ENCODE data around the gene BMP15.

BMP15 gene

DNA sequence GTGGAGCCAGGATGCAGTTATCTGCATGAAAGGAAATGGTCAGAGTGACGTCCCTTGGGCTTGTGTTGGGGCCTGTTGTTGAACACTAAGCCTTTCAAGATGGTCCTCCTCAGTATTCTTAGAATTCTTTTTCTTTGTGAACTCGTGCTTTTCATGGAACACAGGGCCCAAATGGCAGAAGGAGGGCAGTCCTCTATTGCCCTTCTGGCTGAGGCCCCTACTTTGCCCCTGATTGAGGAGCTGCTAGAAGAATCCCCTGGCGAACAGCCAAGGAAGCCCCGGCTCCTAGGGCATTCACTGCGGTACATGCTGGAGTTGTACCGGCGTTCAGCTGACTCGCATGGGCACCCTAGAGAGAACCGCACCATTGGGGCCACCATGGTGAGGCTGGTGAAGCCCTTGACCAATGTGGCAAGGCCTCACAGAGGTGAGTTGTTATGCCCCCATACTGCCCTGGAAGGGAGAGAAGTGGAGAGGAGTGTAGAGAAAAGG lies at the start of gene BMP15:
Gene BMP15 (plus strand): TSS at position 51 of the 492 bp plus-strand sequence. CDS start 49 bp downstream, at position 100.
- DNase-seq, result no peak

DNA sequence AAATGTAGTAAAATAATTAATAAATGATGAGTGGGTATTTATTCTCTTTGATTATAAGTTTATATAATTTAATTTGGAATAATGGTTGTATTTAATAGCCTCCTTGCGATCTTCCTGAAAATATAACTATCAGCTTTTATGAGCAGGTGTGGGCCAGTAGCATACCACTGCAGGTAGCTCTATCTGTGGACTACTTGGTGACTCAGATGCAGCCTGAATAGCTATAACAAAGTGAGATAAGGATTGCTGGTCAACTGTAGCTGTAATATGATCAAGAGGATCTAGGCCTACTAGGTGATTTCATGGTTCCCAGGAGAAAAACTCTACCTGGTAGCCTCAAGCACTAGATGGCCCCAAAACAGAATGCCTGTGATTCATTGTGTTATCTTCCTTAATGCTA lies 47.1 kb upstream of the BMP15 start:
- DNase-seq, result no peak

DNA sequence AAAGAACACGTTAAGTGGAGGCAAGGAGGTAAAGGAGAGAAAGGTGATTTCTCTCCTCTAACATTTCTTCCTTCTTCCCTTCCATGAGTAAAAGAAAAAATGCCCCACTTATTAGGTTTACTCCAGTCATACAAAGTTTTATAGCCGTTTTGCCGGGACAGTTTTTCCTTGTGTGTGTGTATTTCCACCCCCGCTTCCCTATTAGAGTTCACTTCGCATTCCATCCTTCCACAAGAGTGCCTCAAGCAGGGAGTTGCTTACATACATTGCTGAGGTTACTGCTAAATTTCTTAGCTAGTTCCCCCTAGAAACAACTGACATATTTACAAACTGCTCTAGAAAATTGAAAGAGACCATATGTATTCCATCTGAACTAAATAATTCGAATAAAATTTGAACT lies 45.2 kb upstream of the BMP15 start:
- no peak for DNase-seq

DNA sequence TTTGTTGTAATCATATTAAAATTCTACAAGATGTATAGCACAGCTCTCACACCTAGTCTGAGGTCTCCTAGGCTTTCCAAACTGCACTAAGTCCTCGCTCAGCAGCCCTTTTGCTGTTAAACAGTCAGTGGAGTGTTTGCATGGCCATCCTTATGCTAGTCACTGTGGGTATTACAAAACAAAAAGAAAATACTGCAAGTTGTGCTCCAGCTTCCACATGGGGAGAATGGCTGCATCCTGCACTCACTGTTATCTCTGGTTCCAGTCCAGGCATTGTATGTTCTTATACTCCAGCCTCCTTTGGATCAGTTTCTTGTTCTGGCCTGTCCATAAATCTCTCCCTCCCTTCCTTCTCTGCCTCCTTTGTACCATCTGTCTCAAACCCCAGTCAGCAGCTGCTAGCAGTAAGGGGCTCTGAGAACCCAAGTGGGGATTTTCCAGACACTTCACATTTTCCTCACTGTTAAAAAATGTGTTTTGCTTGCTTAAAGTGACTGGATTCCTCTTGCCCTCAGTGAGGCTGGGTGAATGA lies 38.5 kb upstream of the BMP15 start:
- DNase-seq, result no peak

DNA sequence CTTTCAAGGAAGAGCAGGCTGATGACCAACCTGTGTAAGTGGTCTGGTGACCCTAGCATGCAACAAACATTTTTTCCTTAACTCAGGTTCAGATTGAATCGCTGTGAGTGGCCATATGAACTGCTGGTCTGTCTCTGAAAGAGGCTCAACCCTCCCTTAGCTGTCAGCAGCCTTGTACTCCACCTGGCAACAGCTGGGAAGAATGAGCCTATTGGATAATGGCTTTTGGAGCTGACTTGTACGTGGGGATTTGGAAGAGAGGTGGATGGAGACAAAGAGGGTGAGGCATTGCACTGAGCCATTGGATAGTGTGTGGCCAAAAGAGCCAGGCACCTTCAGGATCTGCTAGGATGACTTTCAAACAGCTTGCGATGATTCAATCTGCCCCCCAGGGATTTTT lies 35.7 kb upstream of the BMP15 start:
- no peak for DNase-seq

DNA sequence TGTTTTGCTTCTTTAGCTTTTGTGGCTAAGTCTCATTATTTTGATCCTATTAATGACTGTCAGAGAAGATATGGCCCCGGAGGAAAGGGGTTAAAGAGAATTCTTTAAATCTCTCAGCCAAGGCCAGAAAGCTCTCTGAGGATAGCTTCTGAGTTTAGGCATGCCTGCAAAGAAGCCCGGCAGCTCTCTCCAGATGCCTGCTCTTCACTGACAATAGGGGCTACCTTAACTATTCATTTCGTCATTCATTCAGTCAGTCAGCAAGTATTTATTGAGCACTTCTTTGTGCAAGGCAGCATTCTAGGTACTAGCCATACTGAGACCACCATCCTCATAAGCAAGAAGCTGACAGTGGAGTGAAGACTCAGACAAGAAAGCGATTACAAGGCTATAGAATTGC lies 34.0 kb upstream of the BMP15 start:
- DNase-seq, result no peak

DNA sequence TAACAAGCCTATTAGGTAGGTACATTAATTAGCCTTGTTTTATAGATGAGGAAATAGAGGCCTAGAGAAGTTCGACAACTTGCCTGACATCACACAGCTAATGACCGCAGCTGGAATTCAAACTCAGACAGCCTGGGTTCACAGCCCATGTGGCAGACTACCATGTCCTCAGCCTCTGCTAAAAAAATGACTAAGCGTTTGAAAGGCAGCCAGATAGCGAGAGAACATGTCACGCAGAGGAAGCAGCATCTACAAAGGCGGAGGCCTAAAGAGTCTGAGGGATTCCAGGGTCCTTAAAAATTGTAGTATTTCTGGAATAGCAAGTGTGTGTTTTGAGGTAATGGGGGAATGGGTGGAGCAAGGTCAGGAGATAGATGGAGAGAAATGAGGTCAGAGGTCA lies 33.2 kb upstream of the BMP15 start:
- no peak for DNase-seq

DNA sequence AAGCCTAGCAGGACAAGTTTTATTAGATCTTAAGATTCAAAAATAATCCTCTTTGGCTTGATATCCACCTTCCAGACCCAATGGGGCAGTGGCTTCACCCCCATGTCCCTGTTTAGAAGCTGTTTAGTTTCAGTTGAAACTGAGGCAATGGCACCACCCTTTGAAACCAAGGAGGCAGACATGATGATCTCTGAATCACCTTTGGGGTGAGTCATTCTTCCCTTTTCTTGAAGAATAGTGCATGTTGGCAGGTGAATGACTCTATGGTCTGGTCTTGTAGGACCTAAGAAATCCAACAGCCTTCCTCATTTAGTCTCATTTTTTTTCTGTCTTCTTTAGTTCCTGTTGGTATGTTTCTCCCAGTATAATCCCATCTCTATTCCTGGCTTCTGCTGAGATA lies 29.5 kb upstream of the BMP15 start:
- DNase-seq, result no peak

DNA sequence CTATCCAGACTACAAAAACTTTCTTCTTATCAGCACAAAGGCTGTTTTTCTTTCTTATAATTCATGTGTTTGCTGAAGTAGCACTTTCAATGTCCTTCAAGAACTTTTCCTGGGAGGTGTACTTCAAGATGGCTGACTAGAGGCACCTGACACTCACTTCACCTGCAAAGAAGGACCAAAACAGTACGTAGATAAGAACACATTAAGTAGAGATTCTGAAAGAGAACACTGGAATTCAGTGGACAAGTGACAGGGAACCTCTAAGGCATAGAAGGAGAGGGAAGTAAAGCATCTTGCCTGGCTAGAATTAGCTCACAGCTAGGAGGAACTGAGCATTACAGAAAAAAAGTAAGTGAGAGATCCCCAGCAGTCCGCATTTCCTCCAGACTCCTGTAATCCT lies 21.7 kb upstream of the BMP15 start:
- DNase-seq, result no peak

DNA sequence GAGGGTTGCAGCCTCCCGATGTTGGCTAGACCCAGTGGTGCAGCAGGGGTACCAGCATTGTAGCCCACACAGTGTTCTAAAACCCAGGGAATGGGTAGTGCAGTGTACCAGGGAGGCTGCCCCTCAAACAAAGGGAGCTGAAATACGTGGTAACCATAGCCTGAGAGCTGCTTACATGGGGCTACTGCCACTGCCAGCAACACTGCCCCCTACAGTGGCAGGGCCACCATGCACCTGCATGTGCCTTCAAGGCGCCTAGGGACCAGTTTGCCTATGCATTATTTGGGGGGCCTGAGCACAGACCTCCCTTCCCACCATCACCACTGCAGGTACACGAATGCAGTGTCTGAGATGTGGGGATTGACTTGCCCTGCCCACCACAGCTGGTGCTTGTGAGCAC lies 21.0 kb upstream of the BMP15 start:
- DNase-seq, result no peak

DNA sequence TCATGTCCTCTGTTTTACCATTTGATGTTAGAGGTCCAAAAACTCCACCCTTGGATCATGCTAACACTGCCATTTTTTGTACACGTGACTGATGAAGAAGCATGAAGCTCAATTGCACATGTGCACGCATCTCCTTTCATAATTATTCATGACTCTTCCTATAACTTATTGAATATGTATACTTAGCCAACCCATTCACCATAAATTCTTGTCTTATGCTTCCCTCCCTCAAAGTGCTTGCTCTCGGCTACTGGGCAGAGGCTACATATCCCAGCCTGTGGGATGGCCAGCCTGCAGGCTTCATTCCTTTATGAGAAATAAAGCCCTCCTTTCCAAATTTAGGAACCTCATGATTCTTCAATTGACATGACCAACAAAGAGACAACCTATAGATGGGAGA lies 17.5 kb upstream of the BMP15 start:
- no peak for DNase-seq

DNA sequence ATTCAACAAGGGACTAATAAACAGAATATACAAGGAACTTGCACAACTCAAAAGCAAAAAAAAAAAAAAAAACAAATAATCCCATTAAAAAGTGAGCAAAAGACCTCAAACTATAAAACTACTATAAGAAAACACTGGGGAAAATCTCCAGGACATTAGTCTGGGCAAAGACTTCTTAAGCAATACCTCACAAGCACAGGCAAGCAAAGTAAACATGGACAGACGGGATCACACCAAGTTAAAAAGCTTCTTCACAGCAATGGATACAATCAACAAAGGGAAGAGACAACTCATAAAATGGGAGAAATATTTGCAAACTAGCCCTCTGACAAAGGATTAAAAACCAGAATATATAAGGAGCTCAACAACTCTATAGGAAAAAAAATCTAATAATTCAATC lies 17.1 kb upstream of the BMP15 start:
- no peak for DNase-seq

DNA sequence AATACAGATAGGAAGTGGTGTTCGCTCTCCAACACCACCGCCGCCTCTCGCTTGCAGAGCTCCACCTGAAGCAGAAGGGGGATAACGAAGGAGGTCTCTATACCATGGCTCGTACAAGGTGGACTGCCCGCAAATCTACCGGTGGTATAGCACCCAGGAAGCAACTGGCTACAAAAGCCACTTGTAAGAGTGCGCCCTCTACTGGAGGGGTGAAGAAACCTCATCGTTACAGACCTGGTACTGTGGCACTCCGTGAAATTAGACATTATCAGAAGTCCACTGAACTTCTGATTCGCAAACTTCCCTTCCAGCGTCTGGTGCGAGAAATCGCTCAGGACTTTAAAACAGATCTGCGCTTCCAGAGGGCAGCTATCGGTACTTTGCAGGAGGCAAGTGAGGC lies 5.2 kb upstream of the BMP15 start:
- DNase-seq, result no peak

DNA sequence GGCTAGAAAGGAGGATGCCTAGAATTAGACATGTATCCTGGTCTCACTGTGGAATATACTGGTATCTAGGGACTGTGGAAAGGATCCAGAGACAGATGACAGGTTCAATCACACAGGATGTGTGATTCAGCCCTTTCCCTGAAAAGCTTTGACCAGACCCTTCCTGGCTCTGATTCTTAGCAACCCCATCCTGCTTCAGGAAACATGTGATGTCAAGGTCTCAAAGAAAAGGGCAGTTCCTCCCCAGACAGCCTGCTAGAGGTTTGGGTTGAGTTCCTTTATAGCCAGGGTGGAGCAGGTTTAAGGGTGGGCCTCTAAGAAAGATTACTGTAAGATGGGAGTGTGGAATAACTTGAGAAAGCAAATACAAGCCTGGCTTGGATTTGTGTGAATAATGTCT lies 3.0 kb downstream of the BMP15 start:
- DNase-seq, result no peak

DNA sequence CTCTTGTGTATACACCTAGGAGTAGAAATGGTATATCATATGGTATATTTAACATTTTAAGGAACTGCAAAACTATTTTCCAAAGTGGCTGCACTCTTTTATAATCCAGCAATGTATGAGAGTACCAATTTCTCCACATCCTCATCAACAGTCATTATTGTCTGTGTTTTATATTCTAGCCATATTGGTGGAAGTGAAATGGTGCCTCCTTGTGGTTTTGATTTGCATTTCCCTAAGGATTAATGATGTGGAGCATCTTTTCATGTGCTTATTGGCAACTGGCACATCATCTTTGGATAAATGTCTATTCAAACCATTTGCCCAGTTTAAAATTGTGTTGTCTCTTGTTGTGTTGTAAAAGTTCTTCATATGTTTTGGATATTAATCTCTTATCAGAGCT lies 9.6 kb downstream of the BMP15 start:
- no peak for DNase-seq

DNA sequence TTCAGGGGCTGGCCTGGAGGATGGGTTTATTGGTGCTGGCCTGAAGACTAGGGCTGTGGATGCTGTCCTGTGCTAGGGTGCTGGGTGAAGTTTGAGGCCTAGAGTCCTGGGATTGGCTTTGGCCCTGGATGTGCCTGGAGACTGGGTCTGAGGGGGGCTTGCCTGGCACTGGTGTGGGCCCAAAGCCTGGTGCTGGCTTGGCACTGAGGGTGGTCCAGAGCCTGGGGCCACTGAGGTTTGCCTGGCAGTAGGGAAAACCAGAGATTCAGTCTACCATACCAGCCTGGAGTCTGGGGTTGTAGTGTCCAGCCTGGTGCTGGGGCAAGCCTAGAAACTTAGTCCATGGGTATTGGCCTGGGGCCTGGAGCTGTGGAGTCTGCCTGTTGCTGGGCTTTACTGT lies 16.6 kb downstream of the BMP15 start:
- no peak for DNase-seq

DNA sequence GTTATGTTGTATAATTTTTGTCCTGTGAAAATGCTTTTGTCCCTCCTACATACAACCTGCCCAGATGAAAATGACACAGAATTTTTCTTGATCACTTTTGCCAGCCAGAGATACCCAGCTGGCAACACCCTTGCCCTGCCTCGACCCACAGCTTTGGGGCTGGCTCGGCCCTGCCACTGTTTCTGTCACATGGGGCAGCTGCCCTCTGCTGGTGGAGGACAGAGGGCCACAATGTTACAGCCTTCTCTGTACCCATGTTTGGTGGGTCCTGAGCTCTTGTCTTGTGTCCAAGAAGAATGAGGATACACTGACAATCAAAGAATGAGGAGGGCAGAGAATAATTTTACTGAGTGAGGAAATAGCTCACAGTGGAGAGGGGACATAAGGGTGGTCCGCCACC lies 31.1 kb downstream of the BMP15 start:
- DNase-seq, result peak in 1 of 2 donors; percentile 0

DNA sequence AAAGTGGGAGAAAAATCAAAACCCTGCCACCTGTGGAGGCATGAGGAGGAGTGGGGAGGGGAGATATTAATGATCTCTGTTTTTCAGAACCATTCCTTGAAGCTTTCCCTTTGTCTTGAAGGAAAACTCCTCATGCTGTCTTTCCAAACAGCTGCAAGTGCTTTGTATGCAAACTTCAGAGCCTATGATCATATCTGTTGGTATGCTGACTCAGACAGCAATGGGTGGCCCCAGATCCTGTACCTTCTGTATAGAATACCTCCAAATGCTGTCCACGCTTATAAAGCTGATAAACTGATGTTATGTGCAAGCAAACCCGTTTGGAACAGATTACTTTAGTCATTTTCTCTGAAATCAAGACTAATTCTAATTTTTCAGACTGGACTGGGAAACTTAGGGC lies 31.9 kb downstream of the BMP15 start:
- no peak for DNase-seq

DNA sequence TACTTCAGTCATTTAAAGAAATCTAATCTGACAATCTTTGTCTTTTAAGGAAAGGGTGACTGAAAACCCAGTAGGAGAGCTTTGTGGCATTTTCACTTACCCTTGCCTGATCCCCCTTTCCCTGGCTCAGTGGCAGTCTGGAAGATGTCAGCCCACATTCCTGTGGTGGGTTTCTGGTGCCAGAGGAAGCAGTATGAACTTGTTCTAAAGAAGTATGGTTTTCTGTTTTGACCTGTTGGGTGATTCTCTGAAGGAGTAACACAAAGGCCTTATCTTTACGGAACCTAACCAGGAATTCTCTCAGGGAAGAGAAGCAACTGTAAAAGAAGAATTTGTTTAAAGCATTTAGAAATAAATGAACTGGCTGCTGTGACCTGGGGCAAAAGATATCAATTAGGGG lies 41.9 kb downstream of the BMP15 start:
- DNase-seq, result no peak

DNA sequence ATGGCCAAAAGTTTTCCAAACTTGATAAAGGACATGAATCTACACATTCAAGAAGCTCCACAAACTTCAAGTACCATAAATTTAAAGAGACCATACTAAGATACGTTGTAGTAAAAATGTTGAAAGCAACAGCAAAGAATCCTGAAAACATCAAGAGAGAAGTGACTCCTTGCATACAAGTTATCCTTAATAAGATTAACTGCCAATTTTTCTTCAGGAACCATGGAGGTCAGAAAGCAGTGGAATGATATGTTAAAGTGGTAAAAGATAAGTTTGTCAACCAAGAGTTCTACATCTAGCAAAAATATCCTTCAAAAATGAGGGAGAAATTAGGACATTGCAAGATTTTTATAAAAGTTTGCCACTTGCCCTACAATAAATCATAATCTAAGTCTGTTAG lies 43.3 kb downstream of the BMP15 start:
- DNase-seq, result no peak

DNA sequence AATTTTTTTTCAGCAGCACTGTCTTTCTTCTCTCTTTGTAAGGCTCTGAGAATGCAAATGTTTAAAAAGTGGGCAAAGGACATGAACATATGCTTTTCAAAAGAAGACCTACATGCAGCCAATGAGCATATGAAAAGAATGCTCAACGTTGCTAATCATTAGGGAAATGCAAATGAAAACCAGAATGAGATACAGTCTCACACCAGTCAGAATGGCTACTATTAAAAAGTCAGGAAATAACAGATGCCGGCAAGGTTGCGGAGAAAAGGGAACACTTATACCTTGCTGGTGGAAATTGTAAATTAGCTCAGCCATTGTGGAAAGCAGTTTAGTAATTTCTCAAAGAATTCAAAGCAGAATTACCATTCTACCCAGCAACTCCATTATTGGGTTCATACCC lies 51.6 kb downstream of the BMP15 start:
- DNase-seq, result no peak

DNA sequence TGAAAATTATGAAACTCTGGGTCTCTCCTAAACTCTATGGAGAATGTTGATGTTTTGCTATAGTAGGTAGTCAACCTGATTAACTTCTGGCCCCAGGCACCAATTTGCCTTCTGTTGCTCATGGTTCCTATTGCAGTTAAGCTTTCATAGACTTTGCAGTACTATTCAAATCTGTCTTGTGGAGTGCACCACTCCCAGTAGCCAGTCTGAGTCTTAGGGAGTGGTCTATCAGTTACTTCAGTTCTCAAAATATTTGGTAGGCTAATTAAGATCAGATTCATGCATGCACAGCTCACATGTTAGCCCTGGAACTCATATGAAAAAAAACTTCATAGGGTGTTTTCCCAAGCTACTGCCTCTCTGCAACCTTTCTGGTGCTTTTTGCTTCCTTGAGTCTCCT lies 53.3 kb downstream of the BMP15 start:
- DNase-seq, result no peak

All from CD4-positive, alpha-beta T cell treated with Interferon alpha-2 for 1 hour (primary cell).